Hematopoietic multipotent progenitor cell treated with erythropoietin and hydrocortisone succinate and interleukin-3 and kit ligand, for 6 days (in vitro differentiated cells): ENCODE results near the gene ACTN1.

Source experiments
- DNase-seq: peaks from one replicate; pipeline ENCODE4 v3.0.0-alpha.2; 2015

Gene ACTN1

DNA sequence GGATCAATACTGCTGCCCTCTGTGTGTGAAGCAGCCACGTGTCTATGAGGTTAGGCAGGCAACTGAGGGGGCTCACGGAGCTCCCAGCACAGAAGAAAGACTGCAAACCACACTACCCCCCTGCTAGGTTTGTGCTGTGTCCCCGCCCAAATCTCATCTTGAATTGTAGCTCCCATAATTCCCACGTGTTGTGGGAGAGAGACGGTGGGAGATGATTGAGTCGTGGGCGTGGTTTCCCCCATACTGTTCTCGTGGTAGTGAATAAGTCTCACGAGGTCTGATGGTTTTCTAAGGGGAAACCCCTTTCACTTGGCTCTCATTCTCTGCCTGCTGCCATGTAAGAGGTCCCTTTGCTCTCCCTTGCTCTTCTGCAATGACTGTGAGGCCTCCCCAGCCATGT, 68.6 kb downstream of the ACTN1 start:
- DNase-seq = no peak

DNA sequence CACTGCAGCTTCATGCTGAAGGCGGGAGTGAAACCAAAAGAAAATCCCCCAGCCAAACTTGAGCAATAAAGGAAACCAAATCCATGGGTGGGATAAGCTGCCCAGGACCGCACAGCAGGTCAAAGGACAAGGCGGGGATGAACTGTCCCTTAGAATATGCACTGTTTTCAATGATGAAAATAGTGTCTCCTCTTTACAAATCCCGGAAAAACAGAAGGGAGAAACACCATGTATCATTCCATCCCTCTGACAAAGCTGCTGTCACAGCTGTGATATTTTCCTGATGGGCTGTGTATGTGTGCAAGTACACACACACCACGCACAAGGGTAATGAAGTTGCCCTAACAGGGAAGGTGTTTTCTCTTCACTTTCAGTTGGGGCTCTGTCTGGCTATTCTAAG, 70.3 kb downstream of the ACTN1 start:
- no peak for DNase-seq

DNA sequence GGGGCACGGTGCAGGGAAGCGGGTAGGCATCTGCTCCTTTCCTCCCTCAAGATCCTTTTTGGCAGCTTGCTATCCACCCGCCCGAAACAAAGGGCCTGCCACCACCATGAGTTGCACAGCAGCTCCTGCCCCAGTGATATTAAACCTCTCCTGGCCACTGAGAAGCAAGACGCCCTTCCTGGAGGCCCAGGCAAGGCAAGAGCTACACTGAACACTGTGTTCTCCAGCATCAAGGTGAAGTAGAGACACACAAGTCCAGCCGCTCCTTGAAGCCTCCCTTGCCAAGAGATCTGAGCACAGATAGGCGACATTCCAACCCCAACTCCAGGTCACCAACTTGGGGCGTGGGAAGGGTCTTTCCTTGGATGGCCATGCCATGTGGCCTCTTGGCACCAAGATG, 70.9 kb downstream of the ACTN1 start:
- DNase-seq = no peak

DNA sequence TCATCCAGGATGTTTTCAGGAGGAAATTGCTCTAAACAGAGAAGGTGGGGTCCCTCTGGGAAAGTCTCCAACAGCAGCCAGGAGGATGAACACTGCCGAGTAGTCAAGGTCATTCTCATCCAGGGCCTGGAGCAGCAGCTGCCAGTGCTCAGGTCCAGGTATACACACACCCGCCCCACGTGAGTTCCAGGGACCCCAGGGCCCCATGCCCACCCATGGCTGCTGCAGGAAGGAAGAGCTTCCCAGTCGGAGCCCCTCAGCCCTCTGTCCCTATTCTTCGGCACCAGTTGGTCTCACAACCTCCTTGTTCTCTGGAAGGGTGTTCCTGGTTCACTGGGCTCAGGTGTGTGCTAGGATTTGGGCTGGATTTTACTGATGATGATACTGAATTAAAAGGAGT, 72.7 kb downstream of the ACTN1 start:
- DNase-seq = no peak

DNA sequence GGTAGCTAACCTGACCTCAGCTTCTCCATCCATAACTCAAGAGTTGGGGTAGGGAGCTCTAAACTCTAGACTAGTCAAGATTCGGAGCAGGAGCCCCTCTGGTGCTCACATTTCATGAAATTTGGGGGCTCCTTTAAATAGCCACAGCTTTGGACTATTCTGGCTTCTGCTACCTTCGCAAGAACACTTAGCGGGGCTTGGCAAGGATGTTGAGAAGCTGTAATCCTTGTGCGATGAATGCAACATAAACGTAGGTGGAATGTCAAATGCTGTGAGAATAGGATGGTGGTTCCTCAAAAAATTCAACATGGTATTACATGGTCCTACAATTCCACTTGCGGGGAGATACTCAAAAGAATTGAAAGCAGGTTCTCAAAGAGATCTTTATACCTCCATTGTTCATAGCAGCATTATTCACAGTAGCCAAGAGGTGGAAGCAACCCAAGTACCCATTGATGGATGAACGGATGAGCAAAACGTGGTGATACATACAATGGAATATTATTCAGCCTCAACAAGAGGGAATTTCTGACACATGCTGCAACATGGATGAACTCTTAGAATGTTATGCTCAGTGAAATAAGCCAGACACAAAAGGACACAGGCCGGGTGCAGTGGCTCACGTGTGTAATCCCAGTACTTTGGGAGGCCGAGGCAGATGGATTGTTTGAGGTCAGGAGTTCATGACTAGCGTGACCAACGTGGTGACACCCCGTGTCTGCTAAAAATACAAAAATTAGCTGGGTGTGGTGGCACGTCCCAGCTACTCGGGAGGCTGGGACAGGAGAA, 73.8 kb downstream of the ACTN1 start:
- DNase-seq = no peak

DNA sequence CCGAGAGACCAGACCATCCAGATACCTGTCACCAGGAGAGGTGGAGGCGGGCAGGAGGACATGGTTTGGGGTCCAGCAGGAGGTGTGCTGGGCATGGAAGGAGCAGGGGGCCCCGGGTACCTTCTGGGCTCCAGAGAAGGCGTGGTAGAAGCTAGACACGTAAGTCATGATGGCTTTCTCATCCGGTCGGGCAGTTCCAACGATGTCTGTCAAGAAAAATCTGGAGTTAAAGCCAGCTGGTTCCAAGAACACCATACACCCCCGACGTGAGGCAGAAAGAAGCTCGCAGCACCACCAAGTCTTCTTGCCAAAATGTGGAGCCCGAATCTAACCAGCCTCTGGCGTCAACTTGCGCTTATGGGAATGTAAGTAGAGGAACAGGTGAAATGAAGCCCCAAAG, 76.7 kb downstream of the ACTN1 start:
- DNase-seq = no peak

DNA sequence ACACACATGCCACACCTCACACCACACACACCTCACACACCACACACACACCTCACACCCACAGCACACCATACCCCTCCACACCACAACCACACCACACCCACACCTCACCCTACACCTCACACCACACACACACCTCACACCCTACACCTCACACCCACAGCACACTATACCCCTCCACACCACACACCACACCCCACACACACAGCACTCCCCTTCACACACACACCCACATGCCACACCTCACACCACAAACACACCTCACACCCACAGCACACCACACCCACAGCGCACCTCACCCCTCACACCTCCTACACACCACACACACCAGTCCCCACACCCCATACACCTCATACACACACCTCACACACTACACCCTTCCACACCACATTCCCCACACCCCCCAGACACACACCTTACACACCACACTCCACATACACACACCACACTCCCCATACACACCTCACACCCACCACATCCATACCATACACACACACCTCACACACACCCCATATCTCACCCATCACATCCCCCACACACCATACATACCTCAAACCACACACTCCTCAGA, 80.0 kb downstream of the ACTN1 start:
- no peak for DNase-seq

DNA sequence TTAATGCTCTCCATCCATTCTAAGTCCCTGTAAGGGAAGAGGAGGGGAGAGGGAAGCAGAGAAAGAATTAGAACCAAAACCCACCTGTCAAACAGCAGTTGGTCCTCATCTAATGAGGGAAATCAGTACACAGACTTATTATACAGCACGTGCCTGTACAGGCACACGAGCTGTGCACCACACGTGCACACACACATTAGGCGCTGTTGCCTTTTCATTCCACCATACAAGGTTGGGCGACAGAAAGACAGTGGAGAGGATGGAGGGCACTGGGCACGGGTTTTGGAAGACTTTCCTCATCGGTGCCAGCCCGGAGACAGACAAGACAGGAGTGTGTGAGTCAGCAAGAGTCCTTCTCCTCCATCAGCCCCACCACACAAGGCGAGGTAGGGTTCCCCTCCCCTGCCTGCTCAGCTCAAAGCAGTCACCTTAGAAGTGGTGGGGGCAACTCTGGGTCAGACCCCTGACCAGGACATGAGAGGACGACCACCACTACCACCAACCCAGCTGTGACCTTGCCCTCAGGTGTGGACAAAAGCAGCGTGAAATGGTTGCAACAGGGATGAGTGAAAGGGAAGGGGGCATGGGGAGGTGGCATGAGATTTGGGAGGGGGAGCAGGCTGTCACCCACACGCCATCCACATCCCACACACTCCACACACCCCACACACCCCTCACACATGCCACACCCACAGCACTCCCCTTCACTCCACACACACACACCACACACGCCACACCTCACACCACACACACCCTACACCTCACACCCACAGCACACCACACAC, 80.7 kb downstream of the ACTN1 start:
- DNase-seq = no peak

DNA sequence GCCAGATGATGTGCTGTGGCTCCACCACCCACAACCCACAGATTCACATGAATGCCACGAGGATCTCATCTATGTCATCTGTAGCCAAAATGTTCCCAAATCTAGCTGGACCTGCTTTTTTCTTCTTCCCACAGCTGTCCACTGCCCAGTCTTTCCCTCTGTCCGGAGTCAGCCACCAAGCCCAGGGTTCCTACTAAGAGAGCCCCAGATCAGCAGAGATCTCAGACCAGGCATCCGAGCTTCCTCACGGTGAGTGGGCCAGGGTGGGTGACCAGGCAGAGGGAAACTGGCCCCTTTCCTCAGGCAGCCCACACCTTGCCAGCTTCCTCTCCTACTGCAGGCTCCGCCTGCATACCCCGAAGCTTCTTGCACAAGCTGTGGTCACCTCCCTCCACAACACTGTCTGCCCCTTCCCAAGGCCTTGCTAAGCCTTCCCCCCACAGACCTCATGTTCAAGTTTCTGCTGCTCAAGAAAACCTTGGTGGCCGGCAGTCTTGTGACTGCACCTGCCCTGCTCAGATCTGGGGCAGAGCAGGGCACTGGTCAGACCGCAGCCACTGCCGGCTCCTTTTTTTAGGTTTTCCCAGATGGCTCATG, 81.4 kb downstream of the ACTN1 start:
- DNase-seq = peak; percentile 50

DNA sequence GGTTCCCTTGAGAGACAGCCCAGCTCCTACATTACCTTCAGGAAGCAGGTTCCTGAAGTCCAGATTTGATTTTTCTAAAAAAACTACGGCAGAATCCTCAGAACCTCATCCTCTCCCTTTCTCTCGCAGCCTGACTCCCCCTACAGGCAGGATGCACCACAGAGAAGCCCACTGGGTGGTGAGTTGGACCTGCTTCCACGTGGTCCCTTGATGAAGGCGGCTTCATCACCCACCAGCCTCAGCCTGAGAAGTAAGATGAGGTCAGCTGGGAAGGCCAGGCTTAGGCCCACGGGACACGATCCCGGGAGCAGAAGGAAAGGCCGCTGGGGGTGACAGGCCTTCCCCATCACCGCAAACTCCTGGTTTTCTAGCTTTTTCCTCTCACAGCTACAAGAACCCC, 83.0 kb downstream of the ACTN1 start:
- DNase-seq = no peak

DNA sequence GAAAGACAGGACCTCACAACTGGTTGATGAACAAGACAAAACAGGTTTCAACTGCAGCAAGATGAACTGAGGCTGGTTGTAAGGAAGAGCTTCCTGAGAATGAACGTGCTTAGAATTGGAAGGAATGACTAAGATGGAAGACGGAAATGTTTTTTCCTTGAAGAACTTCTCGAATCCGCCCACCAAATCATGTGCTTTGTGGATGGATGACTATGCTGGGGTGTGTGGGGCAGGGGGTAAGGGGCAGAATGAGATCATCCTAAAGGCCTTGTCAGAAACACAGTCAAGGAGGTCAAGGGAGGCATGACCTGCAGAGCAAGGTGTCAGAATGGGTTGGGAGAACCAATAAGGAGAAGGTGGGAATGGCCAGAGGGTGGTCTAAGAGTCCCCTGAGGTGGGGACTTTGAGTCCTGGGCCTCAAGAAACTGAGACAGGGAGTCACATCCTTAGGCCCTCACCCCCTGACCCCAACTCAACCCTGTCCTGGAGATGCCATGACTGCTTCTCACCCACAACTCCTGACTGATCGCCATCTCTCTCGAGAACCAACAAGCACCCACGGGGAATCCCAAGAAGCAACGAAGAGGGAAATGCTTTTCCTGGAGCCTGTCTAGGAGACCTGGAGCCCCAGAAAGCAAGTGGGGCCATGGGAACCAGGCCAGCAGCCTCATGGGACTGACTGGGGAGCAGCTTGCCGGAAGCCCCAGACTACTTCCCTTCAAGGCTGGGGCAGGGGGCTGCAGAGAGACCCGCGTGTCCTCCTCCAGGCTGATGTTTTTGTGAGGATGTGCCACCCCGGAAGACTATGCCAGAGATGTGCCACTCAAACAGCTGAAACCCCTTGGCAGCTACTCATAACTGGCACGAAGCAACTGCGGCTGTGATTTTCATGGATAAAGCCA, 84.0 kb downstream of the ACTN1 start:
- DNase-seq = no peak

DNA sequence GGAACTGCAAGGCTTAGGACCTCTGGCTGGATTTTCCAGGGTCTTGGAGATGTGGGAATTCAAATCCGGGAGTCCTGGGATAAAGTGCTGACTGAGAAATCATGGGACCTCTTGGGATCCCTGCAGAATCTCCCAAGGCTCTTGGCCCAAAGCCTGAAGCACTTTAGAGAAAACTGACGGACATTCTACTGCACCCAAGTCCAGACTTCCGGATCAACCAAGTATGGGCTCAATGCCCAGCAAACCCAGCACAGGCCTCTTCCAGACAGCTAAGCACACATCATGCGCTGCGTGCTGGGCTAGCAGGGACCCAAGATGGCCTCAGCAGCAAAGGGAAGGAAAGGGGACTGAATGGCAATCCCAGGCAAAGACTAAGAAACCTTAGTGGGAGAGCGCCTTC, 85.0 kb downstream of the ACTN1 start:
- no peak for DNase-seq

DNA sequence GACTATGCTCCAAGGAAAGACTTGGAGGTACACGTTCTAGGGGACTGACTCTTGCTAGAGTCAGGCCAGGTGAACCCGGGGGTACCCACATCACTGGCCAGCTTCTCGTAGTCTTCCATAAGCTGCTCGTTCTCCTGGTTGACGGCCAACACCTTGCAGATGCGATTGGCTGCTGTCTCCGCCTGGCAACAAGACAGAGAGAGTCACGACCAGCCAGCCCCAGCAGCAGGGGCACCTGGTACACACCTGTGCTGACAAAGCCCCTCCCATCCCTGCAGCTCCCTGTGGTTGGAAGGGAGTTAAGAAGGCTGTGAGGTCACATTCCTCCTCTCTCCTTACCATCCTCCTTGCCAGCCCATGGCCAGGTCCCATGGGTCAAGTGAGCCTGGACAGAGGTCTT, 85.5 kb downstream of the ACTN1 start:
- no peak for DNase-seq

DNA sequence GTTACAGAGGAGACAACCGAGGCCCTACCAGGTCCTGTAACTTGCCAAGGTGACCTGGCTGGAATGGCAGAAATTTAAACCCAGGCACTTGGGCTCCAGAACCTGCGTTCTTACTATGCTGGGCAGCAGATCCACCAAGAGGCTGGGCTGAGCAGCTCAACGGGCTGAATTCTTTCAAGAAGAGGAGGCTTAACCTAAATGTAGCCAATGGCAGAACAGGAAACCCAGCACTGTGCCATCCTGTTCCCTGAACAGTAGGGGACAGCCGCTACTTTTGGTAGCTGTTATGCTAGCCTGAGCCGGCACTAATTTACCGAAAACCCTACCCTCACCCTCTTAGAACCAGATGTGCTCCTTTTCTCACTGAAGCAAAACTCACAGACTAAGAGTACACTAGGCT, 86.1 kb downstream of the ACTN1 start:
- DNase-seq = no peak

DNA sequence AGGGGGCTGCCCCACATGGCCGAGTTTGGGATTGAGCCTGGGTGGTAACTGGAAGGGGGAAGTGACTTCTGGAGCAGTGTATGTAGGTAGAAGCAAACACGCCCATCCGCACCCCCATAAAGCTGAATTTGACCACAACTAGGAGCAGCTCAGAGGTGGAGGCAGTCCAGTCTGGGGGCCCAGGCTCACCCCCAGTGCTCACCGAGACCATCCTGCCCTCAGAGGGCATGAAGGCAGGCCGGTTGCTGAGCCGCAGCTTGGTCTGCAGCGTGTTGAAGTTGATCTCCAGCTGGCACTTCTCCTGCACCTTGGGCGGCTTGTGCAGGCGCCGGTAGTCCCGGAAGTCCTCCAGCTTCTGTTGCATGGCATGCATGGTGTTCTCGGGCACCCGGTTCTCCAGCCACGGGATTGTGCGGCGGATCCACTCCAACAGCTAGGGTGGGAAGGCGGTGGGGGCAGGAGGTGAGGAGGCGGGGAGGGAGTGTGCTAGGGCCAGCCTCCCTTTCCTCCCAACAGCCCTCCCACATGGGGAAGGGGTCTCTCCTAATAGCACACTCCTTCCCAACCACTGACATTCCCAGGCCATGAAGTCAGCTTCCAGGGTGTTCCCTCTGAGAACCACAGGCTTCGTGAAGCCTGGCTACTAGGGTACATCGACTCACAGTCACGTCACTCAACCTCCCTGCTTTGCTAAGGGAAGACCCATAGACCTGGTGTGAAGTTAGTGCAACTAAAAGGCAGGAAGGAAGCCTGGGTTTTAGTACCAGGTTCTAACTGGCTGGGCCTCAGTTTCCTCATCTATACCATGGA, 87.0 kb downstream of the ACTN1 start:
- no peak for DNase-seq

DNA sequence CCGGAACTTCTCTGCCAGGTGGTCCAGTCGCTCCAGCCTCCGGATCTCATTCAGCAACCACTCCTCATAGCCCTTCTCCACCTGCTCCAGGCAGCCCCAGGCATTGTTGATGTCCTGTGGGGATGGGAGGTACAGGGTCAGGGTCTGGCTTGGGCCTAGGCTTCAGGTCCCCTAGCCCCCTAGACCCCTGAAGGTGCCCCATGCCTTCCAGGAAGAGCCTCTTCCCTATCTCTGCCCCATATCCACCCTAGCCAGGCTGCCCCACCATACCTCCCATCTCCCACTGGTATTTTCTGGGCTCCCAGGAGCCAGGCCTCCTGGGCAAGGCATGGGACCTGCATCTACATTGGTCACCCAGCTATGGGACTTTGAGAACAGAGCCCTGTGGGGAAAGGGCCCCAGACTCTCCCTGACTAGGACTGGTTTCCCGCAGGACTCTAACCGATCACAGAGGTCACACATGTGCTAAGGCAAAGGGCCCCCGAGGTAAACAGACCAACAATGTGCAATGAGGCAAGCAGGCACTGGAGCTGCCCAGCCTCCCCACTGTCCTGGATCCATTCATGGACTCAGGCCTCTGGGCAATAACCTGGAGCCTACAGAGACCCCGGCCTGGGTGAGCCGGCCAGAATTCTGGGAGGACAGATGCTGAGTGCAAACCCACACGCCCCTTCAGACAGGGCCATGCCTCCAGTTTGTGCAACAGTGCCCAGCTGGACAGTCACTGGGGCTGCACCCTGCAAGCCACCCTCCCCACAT, 88.8 kb downstream of the ACTN1 start:
- DNase-seq = no peak

DNA sequence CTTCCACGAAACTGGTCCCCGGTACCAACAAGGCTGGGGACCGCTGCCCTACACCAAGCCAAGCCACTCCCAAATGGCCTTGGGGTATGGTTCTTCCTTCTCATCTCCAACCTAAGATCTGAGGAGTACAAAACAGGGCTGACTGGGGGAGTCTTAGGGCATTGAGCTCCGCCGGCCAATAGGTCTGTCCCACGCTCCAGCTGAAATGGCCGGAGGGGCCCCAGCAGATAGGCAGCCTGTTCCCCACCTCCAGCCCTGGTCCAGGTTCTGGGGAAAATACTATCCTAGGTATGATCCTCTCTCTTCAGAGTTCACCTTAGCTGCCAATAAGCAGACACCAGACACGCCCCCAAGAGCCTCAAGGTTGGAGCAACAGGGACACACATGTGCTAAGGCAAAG, 90.2 kb downstream of the ACTN1 start:
- no peak for DNase-seq

DNA sequence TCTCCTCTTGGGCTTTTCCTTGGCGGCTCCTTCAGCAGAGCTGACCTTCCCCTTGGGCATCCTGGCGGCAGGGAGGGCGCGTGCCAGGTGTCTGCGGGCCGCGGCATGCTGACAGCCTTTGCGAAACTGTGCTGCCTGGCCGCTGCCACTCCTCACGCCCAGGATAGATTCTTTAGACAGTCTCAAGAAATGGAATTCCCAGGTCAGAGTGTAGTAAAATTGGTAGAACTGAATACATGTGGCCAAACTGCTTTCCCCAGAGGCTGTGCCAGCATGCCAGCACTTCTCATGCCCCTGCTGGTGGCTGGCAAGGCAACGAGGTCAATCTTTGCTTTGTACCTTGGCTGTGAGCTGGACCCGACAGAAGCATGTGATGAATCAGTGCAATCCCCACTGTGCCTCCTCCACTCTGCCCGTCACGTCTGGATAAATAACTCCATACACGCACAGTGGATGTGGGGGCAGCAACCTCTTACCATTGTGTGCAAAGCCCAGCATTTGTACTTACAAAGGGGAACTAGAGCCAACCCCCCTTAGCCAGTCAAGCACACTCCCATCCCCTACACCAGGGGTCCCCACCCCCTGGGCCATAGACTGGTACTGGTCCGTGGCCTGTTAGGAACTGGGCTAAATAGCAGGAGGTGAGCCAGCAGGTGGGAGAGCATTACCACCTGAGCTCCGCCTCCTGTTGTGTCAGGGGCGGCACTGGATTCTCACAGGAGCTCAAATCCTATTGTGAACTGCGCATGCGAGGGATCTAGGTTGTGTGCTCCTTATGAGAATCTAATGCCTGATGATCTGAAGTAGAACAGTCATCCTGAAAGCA, 90.9 kb downstream of the ACTN1 start:
- DNase-seq = no peak

DNA sequence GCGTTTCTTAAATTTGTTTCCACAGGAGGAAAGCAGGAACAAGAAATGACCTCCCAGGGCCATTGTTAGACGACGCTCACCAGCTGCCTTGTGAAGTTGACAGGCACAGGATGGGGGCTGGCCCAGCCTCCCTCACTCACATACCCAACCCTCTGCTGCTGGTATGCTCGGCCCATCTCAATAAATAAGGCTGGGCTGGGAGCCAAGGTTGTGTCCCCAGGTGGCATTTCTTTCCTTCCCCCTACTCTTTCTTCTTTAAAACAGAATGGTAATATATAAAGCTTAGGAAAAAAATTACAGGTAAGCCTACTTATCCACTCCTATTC, 93.0 kb downstream of the ACTN1 start:
- DNase-seq = no peak
